ENCODE results near the gene NFATC2.

Gene NFATC2

DNA sequence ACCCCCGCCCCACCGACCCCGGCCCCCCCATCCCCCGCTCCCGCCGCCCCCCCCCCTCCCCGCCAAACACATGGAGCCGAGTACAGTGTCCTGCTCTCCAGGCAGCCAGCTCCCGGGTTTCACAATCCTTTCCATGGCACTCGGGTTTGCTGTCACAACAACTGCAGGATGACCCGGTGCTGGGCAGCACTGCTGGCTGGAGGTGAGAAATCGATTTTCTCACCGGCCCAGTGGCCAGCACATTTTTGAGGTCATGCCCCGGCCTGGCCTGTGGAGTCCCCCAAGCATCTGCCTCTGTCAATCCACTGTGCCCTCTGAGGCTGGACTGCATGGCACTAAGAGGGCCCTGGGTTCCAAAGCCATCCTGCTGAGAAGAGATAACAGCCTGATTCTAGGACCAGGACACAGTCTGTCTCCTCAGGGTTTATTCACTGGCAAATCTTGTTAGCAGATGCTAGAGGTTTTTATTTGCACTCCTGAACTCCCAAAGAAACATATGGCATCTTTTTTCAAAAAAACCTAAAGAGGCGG lies 129.5 kb downstream of the NFATC2 start:
- no peak for DNase-seq (ENCODE audit: low spot score)

DNA sequence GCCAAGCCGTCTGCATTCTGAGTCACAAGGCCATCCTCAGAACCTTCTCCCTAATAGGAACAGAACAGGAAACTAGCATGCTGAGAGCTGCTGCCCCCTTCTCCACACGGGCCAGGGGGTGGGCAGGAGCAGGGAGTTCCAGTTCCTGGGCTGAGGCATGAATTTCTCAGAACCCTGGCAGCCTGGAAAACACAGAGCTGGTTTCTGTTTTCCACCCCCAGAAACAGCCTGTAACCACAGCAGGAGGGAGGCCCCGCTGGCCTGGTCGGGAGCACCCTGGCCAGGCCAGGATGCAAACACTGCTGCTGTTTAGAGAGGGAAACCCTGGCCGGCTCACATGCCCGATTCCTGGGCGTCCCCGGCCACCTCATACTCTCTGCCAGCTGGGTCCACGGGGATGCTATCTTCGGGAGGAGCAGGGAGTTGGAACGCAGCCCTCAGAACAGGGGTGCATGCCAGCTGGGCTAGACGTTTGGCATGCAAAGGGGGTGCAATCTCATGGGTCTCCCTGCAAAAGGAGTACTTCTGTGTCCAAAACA lies 130.1 kb downstream of the NFATC2 start:
- no peak for DNase-seq (ENCODE audit: low spot score)

DNA sequence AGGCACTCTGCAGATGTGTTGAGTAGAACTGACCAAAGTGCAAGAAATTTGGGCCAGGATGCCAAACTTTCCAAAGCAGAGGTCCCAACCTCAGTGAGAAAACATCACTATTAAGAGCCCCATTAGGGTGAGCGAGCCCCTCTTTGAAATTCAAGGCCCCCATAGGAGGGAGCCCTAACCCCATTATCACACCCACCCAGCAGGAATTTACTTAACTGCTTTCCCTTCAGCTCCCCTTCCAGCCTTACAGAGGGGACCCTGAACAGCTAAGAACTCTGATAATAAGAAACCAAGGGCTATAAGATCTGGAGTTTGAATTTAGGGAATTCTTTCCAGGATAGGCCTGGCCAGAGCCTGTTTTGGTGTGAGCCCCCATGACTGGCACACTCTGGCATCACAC lies 130.6 kb downstream of the NFATC2 start:
- DNase-seq (ENCODE audit: low spot score), result peak; percentile 9

DNA sequence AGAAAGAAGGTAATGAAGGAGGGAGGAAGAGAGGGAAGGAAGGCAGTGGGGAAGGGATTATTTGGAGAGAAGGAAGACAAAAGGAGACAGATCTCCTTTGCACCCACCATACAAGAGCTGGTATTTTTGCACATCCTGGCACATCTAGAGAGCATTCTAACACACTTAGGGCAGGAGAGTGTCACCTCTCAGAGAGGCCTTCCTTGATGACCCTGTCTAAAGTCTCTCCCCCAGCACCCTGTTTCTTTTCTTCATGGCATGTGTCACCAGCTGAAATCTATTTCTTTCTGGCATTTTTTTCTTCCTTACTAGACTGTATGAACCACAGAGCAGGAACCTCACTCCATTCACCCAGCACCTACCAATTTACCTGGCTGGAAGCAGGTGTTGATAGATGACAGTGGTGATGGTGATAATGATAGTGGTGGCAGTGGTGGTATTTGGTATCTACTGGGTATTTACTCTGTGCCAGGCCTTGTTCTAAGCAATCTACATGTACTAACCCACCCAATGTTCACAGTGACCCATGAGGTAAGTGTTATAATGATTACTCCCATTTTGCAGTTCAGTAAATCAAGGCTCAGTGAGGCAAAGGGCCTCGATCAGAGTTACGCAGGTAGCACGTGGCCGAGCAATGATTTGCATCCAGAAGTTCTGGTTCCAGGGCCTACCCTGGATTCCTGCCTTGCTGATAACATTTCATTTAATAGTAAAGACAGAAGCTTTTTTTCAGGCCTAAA lies 131.8 kb downstream of the NFATC2 start:
- DNase-seq (ENCODE audit: low spot score), result no peak

DNA sequence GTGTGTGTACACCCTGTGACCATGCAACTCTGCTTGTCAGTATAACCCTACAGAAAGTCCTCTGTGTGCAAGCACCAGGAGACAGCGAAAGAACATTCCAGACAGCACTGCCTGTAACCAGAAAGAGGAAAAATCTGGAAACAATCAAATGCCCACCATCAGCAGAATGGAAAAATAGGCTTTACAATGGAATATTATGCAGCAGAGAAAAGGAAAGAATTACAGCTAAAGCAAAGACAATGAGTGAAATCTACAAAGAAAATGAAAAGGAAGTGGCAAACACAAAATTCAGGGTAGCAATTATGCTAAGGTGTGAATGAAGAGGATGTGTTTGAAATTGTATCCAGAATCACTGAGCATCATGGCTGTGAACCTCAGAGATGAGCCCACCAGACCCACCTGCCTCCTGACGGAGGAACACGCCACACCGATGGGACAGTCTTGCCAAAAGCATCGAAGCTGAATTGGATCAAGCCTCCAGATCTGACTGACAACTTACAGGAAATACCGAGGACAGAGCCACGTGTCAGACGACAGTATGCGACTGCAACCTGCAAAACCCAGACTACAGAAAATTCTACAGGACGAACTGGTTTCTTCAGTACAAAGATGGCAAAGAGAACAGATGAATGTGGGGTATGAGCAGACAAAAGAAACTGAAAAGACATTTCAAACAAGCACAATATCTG lies 133.2 kb downstream of the NFATC2 start:
- no peak for DNase-seq (ENCODE audit: low spot score)

DNA sequence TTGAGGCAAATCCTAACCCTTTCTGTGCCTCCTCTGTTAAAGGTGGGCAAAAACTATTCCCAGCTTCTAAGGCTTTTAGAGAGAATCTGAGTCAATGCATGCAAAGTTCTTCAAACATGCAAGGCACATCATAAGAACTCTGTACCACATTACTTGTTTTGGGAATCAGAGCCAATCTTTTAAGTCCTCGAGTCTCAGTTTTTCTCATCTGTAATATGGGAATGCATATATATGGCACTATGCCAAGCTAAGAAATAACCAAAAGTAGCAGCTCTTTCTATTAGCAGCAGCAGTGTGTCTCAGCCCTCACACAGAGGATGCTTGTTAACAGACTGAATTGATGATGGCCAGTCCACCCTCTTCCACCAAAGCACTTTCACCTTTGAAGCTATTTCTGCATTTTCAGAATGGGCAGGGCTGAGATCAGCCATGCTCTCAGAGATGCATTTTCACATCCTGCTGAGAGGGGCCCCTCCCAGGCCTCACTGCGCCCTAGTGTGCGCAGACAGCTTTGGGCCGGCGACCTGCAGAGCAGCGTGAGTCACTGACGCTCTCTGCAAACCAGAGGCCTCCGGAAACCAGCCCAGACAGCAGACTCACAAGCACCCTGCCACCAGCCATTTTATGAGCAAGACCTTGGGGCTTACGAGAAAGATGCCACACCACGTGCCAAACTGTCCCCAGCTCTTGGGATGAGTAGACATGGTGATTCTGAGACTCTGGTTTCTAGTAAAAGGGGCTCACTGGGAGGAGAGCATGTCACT lies 138.0 kb downstream of the NFATC2 start:
- no peak for DNase-seq (ENCODE audit: low spot score)

DNA sequence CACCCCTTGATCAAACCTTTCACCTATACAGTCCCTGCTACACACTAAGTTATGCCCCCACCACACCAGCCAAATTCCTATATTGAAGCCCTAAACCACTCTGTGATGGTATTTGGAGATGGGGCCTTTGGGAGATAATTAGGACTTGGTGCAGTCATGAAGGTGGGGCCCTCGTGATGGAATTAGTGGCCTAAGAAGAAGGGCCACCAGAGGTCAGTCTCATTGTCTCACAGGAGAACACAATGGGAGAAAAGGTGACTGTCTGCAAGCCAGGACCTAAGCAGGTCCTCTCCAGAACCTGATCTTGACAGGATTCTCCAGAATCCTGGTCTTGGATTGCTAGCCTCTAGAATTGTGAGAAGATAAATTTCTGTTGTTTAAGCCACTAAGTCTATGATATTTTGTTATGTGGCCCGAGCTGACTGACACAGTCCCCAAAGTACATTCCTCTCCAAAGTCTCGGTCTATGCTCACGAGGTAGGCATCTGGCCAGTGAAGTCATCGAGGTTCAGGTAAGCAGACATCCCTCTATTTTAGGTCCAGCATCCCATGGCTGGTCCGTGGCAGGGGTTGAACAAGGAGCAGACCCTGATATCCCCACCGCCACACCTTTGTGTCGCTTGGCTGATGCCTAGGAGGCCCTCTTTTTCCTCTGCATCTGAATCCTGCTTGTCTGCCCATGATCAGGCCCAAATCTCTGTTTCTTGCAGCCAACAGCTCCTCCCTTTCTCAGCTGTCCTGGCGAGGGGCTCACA lies 138.9 kb downstream of the NFATC2 start:
- no peak for DNase-seq (ENCODE audit: low spot score)

DNA sequence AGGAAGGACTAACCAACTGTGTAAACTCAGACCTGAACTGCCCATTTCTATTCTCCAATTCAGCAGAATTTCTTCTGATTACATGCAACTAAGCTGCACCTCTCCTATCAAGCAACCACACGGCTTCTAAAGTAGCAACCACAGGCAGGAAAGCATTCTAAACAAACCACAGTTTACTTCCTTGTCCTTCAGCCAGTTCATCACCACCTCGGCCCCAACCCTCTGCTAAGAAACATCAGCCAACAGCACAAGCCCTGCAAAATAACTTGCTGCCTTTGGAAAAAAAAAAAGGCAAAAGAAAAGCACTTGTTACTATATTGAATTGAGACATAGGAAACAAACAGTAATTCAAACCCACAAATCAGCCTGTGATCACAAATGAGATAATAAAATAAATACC lies 140.3 kb downstream of the NFATC2 start:
- no peak for DNase-seq (ENCODE audit: low spot score)

DNA sequence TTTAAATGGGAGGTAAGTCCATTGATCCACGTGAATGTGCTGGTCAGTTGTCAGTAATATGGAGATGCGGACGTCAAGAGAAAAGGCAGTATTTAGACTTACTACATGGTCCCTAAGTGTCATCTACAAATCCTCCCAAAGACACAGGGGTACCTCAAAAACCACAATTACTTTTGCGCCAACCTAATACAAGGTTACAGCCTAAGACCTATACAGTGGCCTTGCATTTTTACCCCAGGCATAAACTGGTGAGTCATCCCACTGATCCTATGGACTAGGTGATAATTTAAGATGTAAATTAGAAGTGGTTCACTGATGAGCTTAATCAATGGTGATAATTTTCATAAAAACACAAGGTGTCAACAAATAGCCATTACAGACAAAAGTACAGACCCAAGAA lies 141.0 kb downstream of the NFATC2 start:
- no peak for DNase-seq (ENCODE audit: low spot score)

DNA sequence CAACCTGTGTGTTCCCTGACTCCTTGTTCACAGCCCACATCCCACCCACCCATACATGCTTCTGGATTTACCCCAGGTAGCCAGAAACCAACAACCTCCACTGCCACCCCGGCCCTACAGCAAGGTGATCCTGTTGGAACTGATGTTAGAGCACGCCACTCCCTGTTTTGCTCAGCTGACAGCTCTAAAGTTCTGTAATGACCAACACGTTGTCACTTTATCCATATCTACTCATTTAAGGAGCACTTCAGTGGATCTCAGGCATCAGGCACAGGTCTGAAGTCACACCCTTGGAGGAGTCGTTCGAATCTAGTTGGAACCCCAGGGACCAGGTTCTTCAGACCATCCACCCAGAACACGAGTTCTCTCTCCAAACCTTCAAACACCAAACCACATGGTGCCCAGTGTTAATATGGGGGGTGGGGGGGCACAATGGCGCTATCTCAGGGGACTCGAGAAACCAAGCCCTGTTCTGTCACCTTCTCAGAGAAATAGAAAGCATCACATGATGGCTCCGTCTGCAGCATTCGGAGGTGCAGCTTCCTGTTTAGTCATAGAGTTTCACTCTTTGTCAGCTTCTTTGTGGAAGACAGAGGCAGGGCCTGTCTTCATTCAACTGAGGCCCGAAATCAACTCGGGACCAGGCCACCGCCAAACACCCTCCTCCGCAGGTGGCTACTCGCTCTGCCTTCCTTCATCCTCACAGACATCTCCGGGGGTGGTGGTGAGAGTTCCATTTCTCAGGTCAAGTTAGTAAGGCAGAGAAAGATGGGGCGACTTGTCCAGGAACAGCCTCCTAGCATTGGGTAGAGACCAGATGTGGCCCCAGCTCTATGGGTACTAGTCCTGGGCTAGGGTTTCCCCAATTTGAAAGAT lies 142.2 kb downstream of the NFATC2 start:
- no peak for DNase-seq (ENCODE audit: low spot score)

DNA sequence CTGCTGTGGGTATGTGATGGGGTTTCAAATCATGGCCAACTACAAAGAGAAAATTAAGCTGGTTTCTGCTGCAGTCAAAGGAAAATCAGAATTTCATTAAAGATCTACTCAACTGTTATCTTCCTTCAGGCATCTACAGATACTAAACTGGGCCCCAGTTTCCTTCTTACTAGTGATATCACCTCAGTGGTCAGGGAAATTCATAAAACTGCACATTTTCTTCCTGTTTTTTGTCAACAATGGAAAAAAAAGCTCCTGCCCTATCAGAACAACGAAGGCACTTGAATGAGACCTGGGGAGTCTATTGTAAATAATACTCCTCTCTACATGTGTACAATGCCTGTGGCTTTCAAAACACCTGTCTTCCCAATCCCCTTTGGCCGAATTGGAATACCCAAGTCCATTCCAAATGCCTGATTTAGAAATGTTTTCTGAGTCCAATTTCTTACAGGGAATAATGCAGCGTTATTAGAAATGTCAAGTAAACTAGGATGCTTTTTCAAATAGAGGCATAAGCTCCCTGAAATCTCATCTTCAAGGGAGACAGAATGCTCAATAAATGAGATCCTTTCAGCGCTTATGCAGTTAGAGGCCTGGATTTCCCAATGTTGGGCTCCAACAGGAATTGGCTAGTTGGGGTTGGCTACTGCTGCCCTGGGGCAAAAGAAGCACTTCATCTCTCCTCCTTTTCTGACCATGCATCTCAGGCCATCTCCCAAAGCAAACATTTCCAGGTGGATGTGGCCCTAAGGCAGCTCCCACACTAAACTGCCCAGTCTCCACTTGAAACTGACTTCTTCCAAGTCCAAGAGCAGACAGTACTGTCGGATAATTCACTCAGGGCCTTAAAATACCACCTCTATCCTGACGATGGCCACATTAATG lies 143.3 kb downstream of the NFATC2 start:
- no peak for DNase-seq (ENCODE audit: low spot score)

DNA sequence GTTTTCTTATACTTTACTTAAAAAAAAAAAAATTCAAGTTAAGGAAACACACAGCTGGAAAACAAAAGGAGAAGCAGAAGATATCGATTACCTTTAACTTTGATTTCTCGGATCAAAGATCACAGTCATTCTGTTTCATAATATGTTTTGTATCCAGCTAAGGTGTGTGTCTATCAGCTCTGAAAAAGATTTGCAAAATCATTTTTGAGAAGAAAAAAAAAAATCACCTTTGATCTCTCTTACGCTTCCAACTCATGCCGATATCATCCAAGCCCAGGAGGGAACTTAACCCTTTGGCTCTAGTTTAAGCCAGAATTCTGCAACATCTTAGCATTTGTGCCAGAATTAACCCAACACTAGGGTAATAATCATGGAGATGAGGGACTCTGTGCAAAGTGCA lies 144.0 kb downstream of the NFATC2 start:
- no peak for DNase-seq (ENCODE audit: low spot score)

DNA sequence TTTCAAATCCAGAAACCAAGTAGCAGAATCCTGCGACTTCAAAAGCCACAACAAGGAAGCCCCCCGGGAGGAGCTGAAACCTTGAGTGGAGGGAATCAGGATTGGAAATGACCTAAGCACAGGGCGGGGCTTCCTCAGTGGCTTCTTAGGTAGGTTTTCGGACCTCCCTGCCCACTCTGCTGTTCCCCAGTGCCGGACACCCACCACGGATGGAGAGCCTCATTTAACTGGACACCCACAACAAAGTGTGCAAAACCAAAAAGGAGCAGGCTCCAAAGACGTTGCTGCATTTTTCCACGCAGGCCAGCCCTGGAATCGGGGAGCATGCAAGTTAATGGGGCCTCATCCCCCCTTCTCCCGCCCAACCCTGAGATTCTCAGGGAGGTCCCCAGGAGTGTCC lies 144.4 kb downstream of the NFATC2 start:
- no peak for DNase-seq (ENCODE audit: low spot score)

DNA sequence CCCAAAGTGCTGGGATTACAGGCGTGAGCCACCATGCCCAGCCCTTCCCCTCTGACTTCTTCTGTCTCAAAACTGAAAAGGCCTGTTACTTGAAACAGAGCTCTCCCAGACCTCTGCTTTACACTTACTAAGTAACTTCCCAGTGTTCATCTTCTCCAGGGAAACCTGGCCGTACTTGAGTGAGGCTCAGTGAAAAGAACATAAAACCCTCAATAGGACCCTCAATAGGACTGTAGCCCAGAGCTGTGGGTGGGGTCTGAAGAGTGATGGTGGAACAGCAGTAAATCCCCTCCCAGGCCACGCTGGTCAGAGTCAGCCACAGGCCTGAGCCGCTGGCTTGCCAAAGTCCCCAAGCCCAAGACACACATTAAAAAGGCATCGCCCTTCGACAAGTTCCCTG lies 145.4 kb downstream of the NFATC2 start:
- DNase-seq (ENCODE audit: low spot score), result no peak

DNA sequence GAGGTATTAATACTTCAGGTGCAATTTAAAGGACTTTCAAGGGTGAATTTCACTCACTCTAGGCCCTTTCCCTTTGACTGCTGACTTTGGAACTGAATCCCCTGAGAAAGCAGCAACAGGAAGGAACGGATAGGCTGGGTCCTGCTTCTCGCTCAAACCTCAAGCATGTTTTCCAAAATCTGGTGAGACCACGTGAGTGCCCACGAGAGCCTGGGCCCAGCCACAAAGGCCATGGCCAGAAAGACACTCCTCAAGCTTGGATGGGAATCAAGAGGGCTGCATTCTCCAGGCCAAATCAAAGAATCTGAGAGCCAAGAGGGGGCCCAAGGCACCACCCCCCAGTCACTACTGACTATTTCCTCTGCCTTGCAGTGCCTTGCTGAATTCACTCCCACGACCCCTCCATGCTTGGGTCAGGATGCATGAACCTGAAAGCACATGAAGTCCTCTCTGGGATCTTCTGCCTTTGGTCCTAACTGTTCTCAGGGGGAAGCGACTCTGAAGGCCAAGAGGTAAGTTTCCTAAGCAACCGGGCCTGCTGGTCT lies 146.1 kb downstream of the NFATC2 start:
- DNase-seq (ENCODE audit: low spot score), result no peak

DNA sequence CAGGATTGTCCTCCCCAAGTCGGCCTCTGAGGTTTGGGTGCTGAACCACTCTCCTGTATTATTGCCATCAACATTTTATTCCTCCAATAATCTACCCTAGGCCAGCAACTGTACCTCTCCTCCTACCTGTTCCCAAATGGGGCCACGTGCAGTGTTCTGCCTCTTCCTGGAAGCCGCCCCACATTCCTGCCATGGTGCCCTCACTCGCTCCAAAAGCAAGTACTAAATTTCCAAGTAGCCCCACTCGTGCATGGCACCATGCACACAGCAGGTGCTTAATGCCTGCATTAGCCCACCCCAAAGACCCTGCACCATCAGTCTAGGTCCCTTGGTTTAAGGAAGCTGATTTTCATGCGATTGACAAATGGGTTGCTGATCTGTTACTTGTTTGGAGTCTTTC lies 147.8 kb downstream of the NFATC2 start:
- no peak for DNase-seq (ENCODE audit: low spot score)

DNA sequence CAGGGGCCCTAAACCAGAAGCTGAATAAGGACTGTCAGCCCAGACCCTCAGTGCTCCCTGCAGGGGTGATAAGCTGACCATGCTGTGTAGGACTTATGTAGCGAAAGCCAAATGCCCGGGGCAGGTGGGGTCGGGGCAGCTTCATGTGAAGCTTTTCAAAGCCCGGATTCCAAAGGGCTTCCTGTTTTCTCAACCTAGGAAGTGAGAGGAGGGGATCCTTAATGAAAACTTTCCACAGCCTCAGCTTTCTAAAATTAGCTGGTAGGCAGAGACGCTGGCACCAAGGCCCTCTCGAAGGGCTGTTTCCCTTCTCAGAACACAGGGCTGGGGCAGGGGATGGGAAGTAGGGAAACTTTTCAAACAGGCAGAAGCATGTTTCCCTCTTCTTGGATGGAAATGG lies 148.9 kb downstream of the NFATC2 start:
- DNase-seq (ENCODE audit: low spot score), result no peak

DNA sequence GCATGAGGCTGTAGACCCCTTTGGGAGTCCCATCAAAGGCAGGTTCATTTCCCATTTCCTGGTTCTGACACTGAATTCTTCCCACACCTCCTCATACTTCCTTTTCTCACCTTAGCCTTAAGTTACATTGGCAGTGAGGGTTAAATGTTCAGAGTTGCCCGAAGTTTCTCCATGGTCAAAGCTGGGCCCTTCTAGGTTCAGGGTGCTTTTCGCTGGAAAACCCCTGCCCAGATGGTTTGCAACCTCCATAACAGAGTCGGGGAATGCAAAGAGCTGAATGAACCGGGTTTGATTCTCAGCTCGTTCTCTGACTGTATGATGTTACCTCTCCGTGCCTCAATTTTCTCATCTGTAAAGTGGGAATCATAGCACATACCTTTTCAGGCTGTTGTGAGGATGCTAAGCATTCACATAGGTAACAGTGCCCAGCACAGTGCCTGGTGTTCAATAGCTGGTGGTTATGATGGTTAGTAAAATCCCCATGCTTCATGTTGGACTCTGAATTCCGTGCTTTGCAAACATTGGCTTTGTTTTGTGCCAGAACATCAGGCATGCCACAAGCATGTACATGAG lies 149.8 kb downstream of the NFATC2 start:
- no peak for DNase-seq (ENCODE audit: low spot score)

DNA sequence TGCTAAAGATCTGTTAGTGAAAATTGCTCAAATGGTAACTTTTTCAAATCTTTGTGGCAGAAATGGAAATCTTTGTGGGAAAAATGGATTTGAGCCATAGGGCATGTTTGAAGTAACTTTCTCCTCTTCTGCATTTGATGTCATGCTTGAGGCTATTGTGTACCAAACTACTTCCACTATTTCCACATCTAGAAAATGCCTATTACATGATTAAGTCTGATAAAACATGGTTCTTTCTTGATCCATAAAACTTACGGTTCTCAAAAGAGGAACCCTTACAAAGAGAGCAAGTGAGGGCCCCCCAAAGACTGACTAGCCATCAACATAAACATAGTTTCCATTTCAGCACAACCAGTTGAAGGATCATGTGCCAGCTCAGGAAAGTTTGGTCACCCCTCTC lies 150.6 kb downstream of the NFATC2 start:
- DNase-seq (ENCODE audit: low spot score), result no peak

Data from hematopoietic multipotent progenitor cell treated with erythropoietin and hydrocortisone succinate and interleukin-3 and kit ligand, for 17 days (in vitro differentiated cells).